KMS-11 (cell line): ENCODE measurements around the gene STRBP.

Source experiments
- H2AFZ ChIP-seq: fragments of 200-600 bp; sonication (generic); 2 replicates; pipeline ENCODE4 v1.6.1; 2016; ENCODE audit warnings: antibody characterized with exemption, mixed run types, low read depth
- H3K27ac ChIP-seq: fragments of 200-600 bp; sonication (generic); 2 replicates; pipeline ENCODE4 v1.6.1; 2016; ENCODE audit warnings: mild to moderate bottlenecking, mixed run types
- H3K27me3 ChIP-seq: fragments of 200-600 bp; sonication (generic); 2 replicates; pipeline ENCODE4 v1.6.1; 2017; ENCODE audit warnings: mild to moderate bottlenecking, low read depth, mixed run types, moderate library complexity; ENCODE audit not compliant: insufficient read depth
- H3K36me3 ChIP-seq: fragments of 200-600 bp; sonication (generic); 2 replicates; pipeline ENCODE4 v1.6.1; 2017; ENCODE audit warnings: mild to moderate bottlenecking, mixed run types; ENCODE audit not compliant: insufficient read depth
- H3K4me1 ChIP-seq: fragments of 200-600 bp; sonication (generic); 2 replicates; pipeline ENCODE4 v1.6.1; 2016; ENCODE audit warnings: mild to moderate bottlenecking, low read depth, mixed run types; ENCODE audit not compliant: poor library complexity, severe bottlenecking
- H3K4me2 ChIP-seq: fragments of 200-600 bp; sonication (generic); 2 replicates; pipeline ENCODE4 v1.7.0; 2016; ENCODE audit warnings: mild to moderate bottlenecking, mixed run types
- H3K4me3 ChIP-seq: fragments of 200-600 bp; sonication (generic); IDR thresholded peaks from 2 replicates; pipeline ENCODE4 v1.6.1; 2017; ENCODE audit warnings: low read depth, low read length, mixed read lengths; ENCODE audit not compliant: insufficient read depth
- H3K79me2 ChIP-seq: fragments of 200-600 bp; sonication (generic); 2 replicates; pipeline ENCODE4 v1.6.1; 2016; ENCODE audit warnings: low read depth, mixed run types; ENCODE audit not compliant: insufficient read depth
- H3K9ac ChIP-seq: fragments of 200-600 bp; sonication (generic); 2 replicates; pipeline ENCODE4 v1.6.1; 2016; ENCODE audit warnings: mild to moderate bottlenecking, mixed run types
- H4K20me1 ChIP-seq: fragments of 200-600 bp; sonication (generic); 2 replicates; pipeline ENCODE4 v1.6.1; 2016; ENCODE audit warnings: mild to moderate bottlenecking, mixed run types; ENCODE audit not compliant: insufficient read depth
- CTCF ChIP-seq: fragments of 200-600 bp; sonication (generic); conservative IDR thresholded peaks from 2 replicates; pipeline ENCODE4 v1.6.1; 2017; ENCODE audit warnings: low read depth, mild to moderate bottlenecking, antibody characterized with exemption, low read length, moderate library complexity, mixed read lengths

Gene STRBP

GRCh38 chr9:123097430-123098095, 170.8 kb downstream of the STRBP start:
- H3K27ac ChIP-seq: no peak overlapping the region

GRCh38 chr9:123096987-123097386, 171.4 kb downstream of the STRBP start:
- TF ChIP-seq CTCF: no peak
- Histone ChIP-seq H3K4me1 (no peaks in the 10 kb centered on the region), H3K27me3 (no peaks in the 10 kb centered on the region), H3K4me2 (no peak overlapping the region), H3K36me3 (no peaks in the 10 kb centered on the region; the same call in 1 of the 2 replicates), H3K9ac (no peak overlapping the region), H3K4me3 (no peak overlapping the region), H4K20me1 (no peaks in the 10 kb centered on the region), H2AFZ (no peak overlapping the region), H3K79me2 (no peaks in the 10 kb centered on the region), H3K27ac (no peak overlapping the region)

More at GRCh38 chr9:123097430-123098095, 170.8 kb downstream of the STRBP start:
- no peaks in the 10 kb centered on the region for H3K27me3 ChIP-seq
- H3K79me2 ChIP-seq: no peaks in the 10 kb centered on the region
- no peak overlapping the region for H3K4me3 ChIP-seq
- no peaks in the 10 kb centered on the region for H3K4me1 ChIP-seq
- H4K20me1 ChIP-seq: no peaks in the 10 kb centered on the region
- no peak overlapping the region for H3K9ac ChIP-seq
- no peak for TF ChIP-seq CTCF
- no peak overlapping the region for H2AFZ ChIP-seq
- H3K36me3 ChIP-seq: no peaks in the 10 kb centered on the region; the same call in 1 of the 2 replicates
- H3K4me2 ChIP-seq: no peak overlapping the region

GRCh38 chr9:123093141-123093540, 175.2 kb downstream of the STRBP start:
- no peaks in the 10 kb centered on the region for H3K79me2 ChIP-seq
- H4K20me1 ChIP-seq: no peaks in the 10 kb centered on the region
- no peaks in the 10 kb centered on the region for H3K27me3 ChIP-seq
- H3K4me1 ChIP-seq: peaks cover 37% of the 10 kb centered on the region
- no peak overlapping the region for H3K9ac ChIP-seq
- H2AFZ ChIP-seq: no peak overlapping the region
- H3K36me3 ChIP-seq: no peaks in the 10 kb centered on the region; the same call in 1 of the 2 replicates
- no peak overlapping the region for H3K27ac ChIP-seq
- no peak for TF ChIP-seq CTCF
- no peak overlapping the region for H3K4me3 ChIP-seq
- no peak overlapping the region for H3K4me2 ChIP-seq

GRCh38 chr9:123091459-123091858, 176.9 kb downstream of the STRBP start:
- Histone ChIP-seq H3K27me3 (no peaks in the 10 kb centered on the region), H3K9ac (no peak overlapping the region), H3K27ac (no peak overlapping the region), H4K20me1 (no peaks in the 10 kb centered on the region), H3K4me1 (peaks cover 54% of the 10 kb centered on the region), H3K4me2 (no peak overlapping the region), H3K4me3 (no peak overlapping the region), H3K79me2 (no peaks in the 10 kb centered on the region), H3K36me3 (no peaks in the 10 kb centered on the region; the same call in 1 of the 2 replicates), H2AFZ (no peak overlapping the region)
- TF ChIP-seq CTCF: peak; percentile 52
